Measurements from ENCODE around the gene C16orf89. TPM values are rescaled to one million over a fixed set of nuclear protein-coding genes. Genes with fewer than 3 reads are reported as not detected.

Gene C16orf89
- total RNA-seq, 1 experiment from 2014 or later = not detected

DNA sequence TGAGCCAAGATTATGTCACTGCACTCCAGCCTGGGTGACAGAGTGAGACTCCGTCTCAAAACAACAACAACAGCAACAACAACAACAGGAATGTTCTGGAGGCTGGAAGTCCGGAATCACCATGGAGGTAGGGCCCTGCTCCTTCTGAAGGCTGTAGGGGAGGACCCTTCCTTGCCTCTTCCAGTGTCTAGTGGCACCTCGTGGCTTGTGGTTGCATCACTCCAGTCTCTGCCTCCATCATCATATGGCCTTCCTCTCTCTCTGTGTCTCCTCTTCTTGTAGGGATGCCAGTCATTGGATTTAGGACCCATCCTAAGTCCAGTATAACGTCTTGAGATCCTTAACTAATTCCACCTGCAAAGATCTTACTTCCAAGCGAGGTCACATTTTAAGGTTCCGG lies 46.0 kb downstream of the C16orf89 start:
- H4K20me1 ChIP-seq (ENCODE audit: low read length) = no peaks in the 10 kb centered on the region
- H3F3A ChIP-seq (ENCODE audit: low read length, unreplicated experiment) = no peaks in the 10 kb centered on the region
- TF ChIP-seq, protein P1, sequence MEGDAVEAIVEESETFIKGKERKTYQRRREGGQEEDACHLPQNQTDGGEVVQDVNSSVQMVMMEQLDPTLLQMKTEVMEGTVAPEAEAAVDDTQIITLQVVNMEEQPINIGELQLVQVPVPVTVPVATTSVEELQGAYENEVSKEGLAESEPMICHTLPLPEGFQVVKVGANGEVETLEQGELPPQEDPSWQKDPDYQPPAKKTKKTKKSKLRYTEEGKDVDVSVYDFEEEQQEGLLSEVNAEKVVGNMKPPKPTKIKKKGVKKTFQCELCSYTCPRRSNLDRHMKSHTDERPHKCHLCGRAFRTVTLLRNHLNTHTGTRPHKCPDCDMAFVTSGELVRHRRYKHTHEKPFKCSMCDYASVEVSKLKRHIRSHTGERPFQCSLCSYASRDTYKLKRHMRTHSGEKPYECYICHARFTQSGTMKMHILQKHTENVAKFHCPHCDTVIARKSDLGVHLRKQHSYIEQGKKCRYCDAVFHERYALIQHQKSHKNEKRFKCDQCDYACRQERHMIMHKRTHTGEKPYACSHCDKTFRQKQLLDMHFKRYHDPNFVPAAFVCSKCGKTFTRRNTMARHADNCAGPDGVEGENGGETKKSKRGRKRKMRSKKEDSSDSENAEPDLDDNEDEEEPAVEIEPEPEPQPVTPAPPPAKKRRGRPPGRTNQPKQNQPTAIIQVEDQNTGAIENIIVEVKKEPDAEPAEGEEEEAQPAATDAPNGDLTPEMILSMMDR (conservative IDR thresholded peaks at IDR 0.05; ENCODE audit: low read depth, low read length) = no peak
- no peak for TF ChIP-seq EZH2 (IDR thresholded peaks at IDR 0.05; ENCODE audit: low read length, unreplicated experiment)
- TF ChIP-seq EZH2phosphoT487 (IDR thresholded peaks at IDR 0.05; ENCODE audit: borderline replicate concordance, low read length) = no peak
- no peaks in the 10 kb centered on the region for H3K9me3 ChIP-seq (ENCODE audit: low read length)
- ATAC-seq (no peak), DNase-seq (no peak)
- CTCF ChIA-PET = no interaction called here
- no peak overlapping the region for H3K4me2 ChIP-seq (ENCODE audit: low read length)
- H3K36me3 ChIP-seq (ENCODE audit: low read depth, low read length) = no peaks in the 10 kb centered on the region
- POLR2A ChIA-PET (ENCODE audit: unreplicated experiment) = no interaction called here
- no peak overlapping the region for H3K4me3 ChIP-seq (ENCODE audit: low read length)
- H3K27me3 ChIP-seq (ENCODE audit: low read length) = no peaks in the 10 kb centered on the region
- BruUV-seq (replicated peaks) = no TSS peak
- no peak overlapping the region for H3K9ac ChIP-seq (ENCODE audit: low read length)
- no peak overlapping the region for H2AFZ ChIP-seq (ENCODE audit: low read length)
- no peaks in the 10 kb centered on the region for H3K9me2 ChIP-seq (replicated peaks; ENCODE audit: low read length)
- H3K27ac ChIP-seq (ENCODE audit: low read length) = no peak overlapping the region
- intact Hi-C loops (cut with micrococcal nuclease) = loop anchor here (5.0 kb wide), 1 partner anchor 52 kb away; no protein-coding TSS in a partner anchor
- H3K4me1 ChIP-seq (ENCODE audit: insufficient read depth, low read length) = peaks cover 4% of the 10 kb centered on the region
- no peaks in the 10 kb centered on the region for H3K79me2 ChIP-seq (ENCODE audit: low read length)

DNA sequence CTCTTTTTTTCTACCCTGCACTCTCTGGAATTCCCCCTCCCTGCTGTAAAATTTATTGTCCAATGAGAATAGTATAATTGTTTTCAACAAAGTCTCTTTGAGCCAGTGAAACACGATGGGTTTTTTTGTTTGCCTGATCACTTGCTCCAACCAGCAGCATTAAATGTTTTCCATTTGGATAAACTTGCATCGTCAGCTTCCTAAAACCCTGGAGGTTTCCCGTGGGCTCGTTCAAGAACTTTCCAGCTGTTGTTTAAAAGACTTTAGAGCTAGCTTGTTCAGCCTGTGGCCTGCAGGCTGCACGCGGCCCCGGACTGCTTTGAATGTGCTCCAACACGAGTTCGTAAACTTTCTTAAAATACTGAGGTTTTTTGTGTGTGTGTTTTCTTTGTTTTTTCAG lies 47.0 kb downstream of the C16orf89 start:
- DNase-seq (no peak), ATAC-seq (no peak)
- no peaks in the 10 kb centered on the region for H3K36me3 ChIP-seq (ENCODE audit: low read depth, low read length)
- CTCF ChIA-PET = no interaction called here
- H3K27me3 ChIP-seq (ENCODE audit: low read length) = no peaks in the 10 kb centered on the region
- no peaks in the 10 kb centered on the region for H3K4me1 ChIP-seq (ENCODE audit: insufficient read depth, low read length)
- POLR2A ChIA-PET (ENCODE audit: unreplicated experiment) = no interaction called here
- H3K79me2 ChIP-seq (ENCODE audit: low read length) = no peaks in the 10 kb centered on the region
- no TSS peak for BruUV-seq (replicated peaks)
- H3K9me3 ChIP-seq (ENCODE audit: low read length) = no peaks in the 10 kb centered on the region
- intact Hi-C loops (cut with micrococcal nuclease) = no loop called here
- TF ChIP-seq, protein P1 (conservative IDR thresholded peaks at IDR 0.05; ENCODE audit: low read depth, low read length) = no peak
- TF ChIP-seq EZH2phosphoT487 (IDR thresholded peaks at IDR 0.05; ENCODE audit: borderline replicate concordance, low read length) = no peak
- TF ChIP-seq EZH2 (IDR thresholded peaks at IDR 0.05; ENCODE audit: low read length, unreplicated experiment) = no peak
- no peak overlapping the region for H3K9ac ChIP-seq (ENCODE audit: low read length)
- H3K4me3 ChIP-seq (ENCODE audit: low read length) = no peak overlapping the region
- no peaks in the 10 kb centered on the region for H3F3A ChIP-seq (ENCODE audit: low read length, unreplicated experiment)
- no peaks in the 10 kb centered on the region for H3K9me2 ChIP-seq (replicated peaks; ENCODE audit: low read length)
- H2AFZ ChIP-seq (ENCODE audit: low read length) = no peak overlapping the region
- no peak overlapping the region for H3K4me2 ChIP-seq (ENCODE audit: low read length)
- H4K20me1 ChIP-seq (ENCODE audit: low read length) = no peaks in the 10 kb centered on the region
- no peak overlapping the region for H3K27ac ChIP-seq (ENCODE audit: low read length)

GRCh38 chr16:5017678-5017969 lies 48.1 kb downstream of the C16orf89 start:
- intact Hi-C loops (cut with micrococcal nuclease) = no loop called here
- Histone ChIP-seq H3K27me3 (ENCODE audit: low read length) (no peaks in the 10 kb centered on the region), H3K4me1 (ENCODE audit: insufficient read depth, low read length) (no peaks in the 10 kb centered on the region), H2AFZ (ENCODE audit: low read length) (no peak overlapping the region), H3K79me2 (ENCODE audit: low read length) (no peaks in the 10 kb centered on the region), H3K27ac (ENCODE audit: low read length) (no peak overlapping the region), H3K36me3 (ENCODE audit: low read depth, low read length) (no peaks in the 10 kb centered on the region), H3K4me3 (ENCODE audit: low read length) (no peak overlapping the region), H3F3A (ENCODE audit: low read length, unreplicated experiment) (no peaks in the 10 kb centered on the region), H4K20me1 (ENCODE audit: low read length) (no peaks in the 10 kb centered on the region), H3K9me2 (replicated peaks; ENCODE audit: low read length) (no peaks in the 10 kb centered on the region), H3K9me3 (ENCODE audit: low read length) (no peaks in the 10 kb centered on the region), H3K9ac (ENCODE audit: low read length) (no peak overlapping the region), H3K4me2 (ENCODE audit: low read length) (no peak overlapping the region)
- TF ChIP-seq, protein P1 (conservative IDR thresholded peaks at IDR 0.05; ENCODE audit: low read depth, low read length) = no peak
- TF ChIP-seq EZH2 (IDR thresholded peaks at IDR 0.05; ENCODE audit: low read length, unreplicated experiment) (no peak), EZH2phosphoT487 (IDR thresholded peaks at IDR 0.05; ENCODE audit: borderline replicate concordance, low read length) (no peak)
- DNase-seq (no peak), ATAC-seq (no peak)
- POLR2A ChIA-PET (ENCODE audit: unreplicated experiment) = no interaction called here
- BruUV-seq (replicated peaks) = no TSS peak
- CTCF ChIA-PET = no interaction called here
